ENCODE measurements around the gene ORC3. TPM values are rescaled to one million over a fixed set of nuclear protein-coding genes. Genes with fewer than 3 reads are reported as not detected.

Gene ORC3
- total RNA-seq, 1 donor from 2014 or later = 29.7 TPM

GRCh38 chr6:87655824-87656223, 65.9 kb downstream of the ORC3 start:
- no peak for TF ChIP-seq CTCF (conservative IDR thresholded peaks at IDR 0.05; ENCODE audit: low read depth, low read length)
- no peak for DNase-seq (ENCODE audit: low read depth)
- no peak overlapping the region for H3K4me3 ChIP-seq (ENCODE audit: low read depth, low read length)

GRCh38 chr6:87656857-87657256, 66.9 kb downstream of the ORC3 start:
- DNase-seq (ENCODE audit: low read depth) = no peak
- TF ChIP-seq CTCF (conservative IDR thresholded peaks at IDR 0.05; ENCODE audit: low read depth, low read length) = no peak
- no peak overlapping the region for H3K4me3 ChIP-seq (ENCODE audit: low read depth, low read length)

- no peak for TF ChIP-seq CTCF (conservative IDR thresholded peaks at IDR 0.05; ENCODE audit: low read depth, low read length)
- no peak overlapping the region for H3K4me3 ChIP-seq (ENCODE audit: low read depth, low read length)
- DNase-seq (ENCODE audit: low read depth) = no peak
Measured at GRCh38 chr6:87658516-87658915, 68.6 kb downstream of the ORC3 start.

DNA sequence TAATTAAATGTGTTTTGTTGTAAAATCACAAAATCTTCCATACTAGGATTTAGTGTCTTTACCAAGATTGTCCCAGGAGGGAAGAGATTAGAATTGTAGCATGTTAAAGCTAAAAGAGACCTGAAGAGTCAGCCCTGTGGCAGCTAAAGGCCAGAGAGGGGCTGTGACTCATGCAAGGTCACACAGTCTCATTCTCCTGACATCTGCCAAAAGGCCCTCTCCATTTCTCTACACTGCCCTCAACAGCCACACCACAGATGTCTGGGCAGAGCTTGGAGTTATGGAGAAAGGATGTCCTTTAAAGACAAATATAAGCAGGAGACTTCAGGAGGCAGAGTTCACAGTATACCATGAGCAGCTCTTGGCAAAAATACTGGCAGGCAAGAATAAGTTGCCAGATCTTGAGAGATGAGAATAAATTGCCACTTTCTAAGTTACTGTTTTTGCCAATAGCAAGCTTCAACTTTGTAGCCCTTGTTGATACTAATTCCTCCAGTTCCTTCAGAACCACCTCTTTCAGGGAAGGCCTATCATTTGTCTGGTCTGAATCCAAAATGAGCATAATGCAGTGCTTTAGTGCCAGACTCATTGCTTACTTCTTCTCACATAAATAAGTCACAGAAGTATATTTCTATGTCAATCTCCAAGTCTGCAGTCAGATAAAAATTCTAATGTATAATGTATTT, 70.4 kb downstream of the ORC3 start:
- no peak overlapping the region for H3K4me3 ChIP-seq (ENCODE audit: low read depth, low read length)
- no peak for TF ChIP-seq CTCF (conservative IDR thresholded peaks at IDR 0.05; ENCODE audit: low read depth, low read length)
- no peak for DNase-seq (ENCODE audit: low read depth)

DNA sequence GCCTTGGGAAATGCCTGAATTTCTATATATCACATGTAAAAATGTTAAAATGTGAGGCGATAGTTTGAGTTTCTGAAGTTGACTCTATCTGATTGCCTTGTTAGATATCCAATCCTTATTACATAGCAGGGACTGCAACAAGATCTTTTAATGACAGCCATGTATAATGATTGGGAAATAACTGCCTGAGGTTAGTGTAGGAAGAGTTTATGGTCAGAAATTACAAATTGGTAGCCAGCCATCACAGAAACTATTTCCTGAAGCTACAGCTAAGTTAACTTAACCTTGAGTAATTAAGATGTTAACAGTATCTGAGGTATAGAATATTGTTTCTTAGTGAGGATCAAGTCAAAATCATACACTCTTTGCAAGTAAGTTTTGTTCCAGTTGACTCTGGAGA, 71.1 kb downstream of the ORC3 start:
- DNase-seq (ENCODE audit: low read depth) = no peak
- H3K4me3 ChIP-seq (ENCODE audit: low read depth, low read length) = no peak overlapping the region
- TF ChIP-seq CTCF (conservative IDR thresholded peaks at IDR 0.05; ENCODE audit: low read depth, low read length) = no peak

- DNase-seq (ENCODE audit: low read depth) = no peak
- H3K4me3 ChIP-seq (ENCODE audit: low read depth, low read length) = no peak overlapping the region
- no peak for TF ChIP-seq CTCF (conservative IDR thresholded peaks at IDR 0.05; ENCODE audit: low read depth, low read length)
Measured at GRCh38 chr6:87661503-87661902, 71.6 kb downstream of the ORC3 start.

GRCh38 chr6:87663434-87663833, 73.5 kb downstream of the ORC3 start:
- no peak for DNase-seq (ENCODE audit: low read depth)
- no peak overlapping the region for H3K4me3 ChIP-seq (ENCODE audit: low read depth, low read length)
- no peak for TF ChIP-seq CTCF (conservative IDR thresholded peaks at IDR 0.05; ENCODE audit: low read depth, low read length)

Data from epithelial cell of proximal tubule (primary cell).